T-helper 2 cell treated with Interferon-gamma antibody and Interleukin-4, amounts not matched to agents 5 μg/mL and 100 μg/mL, for 36 hours (primary cell): ENCODE measurements around the gene PRDM16.

Experiments
- DNase-seq: peaks from one replicate; pipeline ENCODE4 v3.0.0; 2021; ENCODE audit warnings: low spot score
- H3K27ac Mint-ChIP-seq: one replicate; pipeline ENCODE4 v1.8.0; 2021; ENCODE audit warnings: mild to moderate bottlenecking, mixed read lengths
- H3K27me3 Mint-ChIP-seq: one replicate; pipeline ENCODE4 v1.8.0; 2021; ENCODE audit warnings: low read depth, mixed read lengths
- H3K36me3 Mint-ChIP-seq: one replicate; pipeline ENCODE4 v1.8.0; 2021; ENCODE audit warnings: low read depth, mixed read lengths
- H3K4me1 Mint-ChIP-seq: one replicate; pipeline ENCODE4 v1.8.0; 2021; ENCODE audit warnings: low read depth, mixed read lengths
- H3K4me3 Mint-ChIP-seq: one replicate; pipeline ENCODE4 v1.8.0; 2022; ENCODE audit warnings: mild to moderate bottlenecking, moderate library complexity, mixed read lengths
- H3K9me3 Mint-ChIP-seq: one replicate; pipeline ENCODE4 v1.8.0; 2021; ENCODE audit warnings: mixed read lengths

The PRDM16 gene

GRCh38 chr1:3255680-3256079, 186.7 kb downstream of the PRDM16 start:
- peaks cover 4% of the 10 kb centered on the region for H3K9me3 Mint-ChIP-seq
- no peaks in the 10 kb centered on the region for H3K27me3 Mint-ChIP-seq
- H3K27ac Mint-ChIP-seq: no peak overlapping the region
- no peak for DNase-seq
- H3K36me3 Mint-ChIP-seq: no peaks in the 10 kb centered on the region
- no peak overlapping the region for H3K4me3 Mint-ChIP-seq
- no peaks in the 10 kb centered on the region for H3K4me1 Mint-ChIP-seq

DNA sequence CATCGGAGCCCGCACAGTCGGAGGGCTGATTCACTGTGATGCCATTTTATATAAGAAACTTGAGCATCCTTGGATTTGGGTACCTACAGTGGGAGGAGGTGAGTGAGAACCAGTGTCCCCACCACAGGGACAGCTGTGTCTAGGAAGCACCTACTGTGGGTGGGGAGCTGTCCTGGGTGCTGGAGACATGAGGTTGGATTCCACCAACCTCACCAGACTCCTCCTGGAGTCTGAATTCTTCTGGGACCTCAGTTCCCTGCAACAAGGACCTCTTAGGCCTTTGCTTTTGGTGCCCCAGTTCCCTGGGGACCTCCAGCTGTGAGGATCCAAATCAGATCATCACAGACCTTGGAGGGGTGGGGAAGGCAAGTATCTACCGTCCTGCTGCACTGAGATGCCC, 188.8 kb downstream of the PRDM16 start:
- Mint-ChIP-seq H3K4me1 (no peaks in the 10 kb centered on the region), H3K9me3 (peaks cover 5% of the 10 kb centered on the region), H3K27ac (no peak overlapping the region), H3K36me3 (no peaks in the 10 kb centered on the region), H3K27me3 (no peaks in the 10 kb centered on the region), H3K4me3 (no peak overlapping the region)
- DNase-seq: no peak

GRCh38 chr1:3258386-3259003, 189.5 kb downstream of the PRDM16 start:
- DNase-seq: no peak
- Mint-ChIP-seq H3K27me3 (no peaks in the 10 kb centered on the region), H3K4me1 (no peaks in the 10 kb centered on the region), H3K36me3 (no peaks in the 10 kb centered on the region), H3K4me3 (no peak overlapping the region), H3K9me3 (peaks cover 5% of the 10 kb centered on the region), H3K27ac (no peak overlapping the region)

GRCh38 chr1:3259020-3259419, 190.0 kb downstream of the PRDM16 start:
- Mint-ChIP-seq H3K36me3 (no peaks in the 10 kb centered on the region), H3K4me3 (no peak overlapping the region), H3K27me3 (no peaks in the 10 kb centered on the region), H3K9me3 (peaks cover 5% of the 10 kb centered on the region), H3K4me1 (no peaks in the 10 kb centered on the region), H3K27ac (no peak overlapping the region)
- DNase-seq: no peak

DNA sequence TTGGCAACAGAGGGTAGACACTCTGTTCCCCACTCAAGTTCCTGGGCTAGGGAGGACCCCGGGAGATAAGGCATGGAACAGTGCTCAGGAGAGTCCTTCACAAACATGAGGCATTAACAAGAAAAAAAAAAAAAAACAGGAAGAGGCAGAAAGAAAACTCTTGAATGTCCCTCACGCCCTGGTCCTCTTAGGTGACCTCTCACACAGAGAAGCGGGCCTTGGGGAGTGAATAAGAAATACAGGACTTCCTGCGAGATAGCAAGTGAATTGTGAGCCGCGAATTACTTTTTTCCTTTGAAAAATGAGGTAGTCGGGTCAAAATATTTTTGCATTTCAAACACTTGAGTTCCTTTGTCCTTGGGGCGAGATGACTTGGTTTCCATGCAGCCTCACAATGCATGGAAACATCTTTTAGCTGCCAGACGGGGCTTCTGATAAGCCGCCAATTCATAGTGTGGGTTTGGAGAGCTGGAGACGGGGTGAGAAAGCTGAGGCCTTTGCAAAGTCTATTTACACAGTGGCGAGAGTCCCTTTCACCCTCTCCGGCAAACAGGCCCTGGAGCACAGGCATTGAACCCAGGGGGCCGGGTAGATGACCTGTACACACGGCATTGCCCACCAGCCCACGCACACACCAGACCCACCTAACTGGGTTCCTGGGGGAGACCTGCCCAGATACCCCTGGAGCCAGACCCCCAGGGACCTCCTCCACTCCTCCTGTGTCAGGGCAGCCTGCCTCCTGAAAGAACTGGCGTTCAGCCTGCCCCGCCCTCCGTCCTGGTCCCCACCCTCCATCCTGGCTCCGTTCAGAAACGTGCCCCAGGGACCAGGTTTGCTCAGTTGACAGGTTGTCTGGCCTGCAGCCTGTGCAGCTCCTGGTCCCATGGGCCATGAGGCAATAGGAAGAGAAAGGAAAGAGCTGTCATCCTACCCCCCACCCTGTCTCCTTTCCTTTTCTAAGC, 192.3 kb downstream of the PRDM16 start:
- Mint-ChIP-seq H3K27me3 (no peaks in the 10 kb centered on the region), H3K36me3 (no peaks in the 10 kb centered on the region), H3K4me3 (no peak overlapping the region)

DNA sequence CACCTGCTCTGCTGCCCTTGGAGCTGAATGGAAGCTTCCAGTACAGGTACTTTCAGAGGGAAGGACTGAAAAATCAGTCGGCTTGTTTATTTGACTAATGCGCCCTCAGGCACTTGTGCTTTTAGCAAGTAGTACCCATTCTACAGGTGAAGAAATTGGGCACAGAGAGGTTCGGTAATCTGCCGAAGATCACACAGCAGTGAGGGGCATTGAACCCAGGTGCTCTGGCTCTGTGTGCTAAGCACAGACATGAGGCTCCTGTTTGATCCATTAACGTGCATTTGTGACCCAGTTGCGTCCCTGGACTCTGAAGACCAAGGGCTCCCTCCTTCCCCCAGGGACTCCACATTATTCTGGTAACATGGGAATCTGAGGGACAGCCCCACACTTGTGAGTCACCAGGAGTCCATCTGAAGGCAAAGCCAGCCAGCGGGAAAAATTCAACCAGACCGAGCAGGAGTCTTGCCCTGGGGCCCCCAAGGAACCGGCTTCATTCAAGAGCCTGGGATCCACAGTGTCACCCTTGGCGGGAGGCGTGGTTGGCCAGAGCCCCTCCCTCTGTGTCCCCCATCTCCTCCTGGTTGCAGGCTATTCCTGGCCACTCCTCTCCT, 193.1 kb downstream of the PRDM16 start:
- Mint-ChIP-seq H3K27ac (no peak overlapping the region), H3K27me3 (no peaks in the 10 kb centered on the region), H3K36me3 (no peaks in the 10 kb centered on the region), H3K4me3 (no peak overlapping the region), H3K4me1 (no peaks in the 10 kb centered on the region), H3K9me3 (peaks cover 5% of the 10 kb centered on the region)
- DNase-seq: no peak

More for the DNA sequence above, 192.3 kb downstream of the PRDM16 start:
- H3K9me3 Mint-ChIP-seq: peaks cover 5% of the 10 kb centered on the region
- DNase-seq: no peak
- H3K27ac Mint-ChIP-seq: no peak overlapping the region
- no peaks in the 10 kb centered on the region for H3K4me1 Mint-ChIP-seq

DNA sequence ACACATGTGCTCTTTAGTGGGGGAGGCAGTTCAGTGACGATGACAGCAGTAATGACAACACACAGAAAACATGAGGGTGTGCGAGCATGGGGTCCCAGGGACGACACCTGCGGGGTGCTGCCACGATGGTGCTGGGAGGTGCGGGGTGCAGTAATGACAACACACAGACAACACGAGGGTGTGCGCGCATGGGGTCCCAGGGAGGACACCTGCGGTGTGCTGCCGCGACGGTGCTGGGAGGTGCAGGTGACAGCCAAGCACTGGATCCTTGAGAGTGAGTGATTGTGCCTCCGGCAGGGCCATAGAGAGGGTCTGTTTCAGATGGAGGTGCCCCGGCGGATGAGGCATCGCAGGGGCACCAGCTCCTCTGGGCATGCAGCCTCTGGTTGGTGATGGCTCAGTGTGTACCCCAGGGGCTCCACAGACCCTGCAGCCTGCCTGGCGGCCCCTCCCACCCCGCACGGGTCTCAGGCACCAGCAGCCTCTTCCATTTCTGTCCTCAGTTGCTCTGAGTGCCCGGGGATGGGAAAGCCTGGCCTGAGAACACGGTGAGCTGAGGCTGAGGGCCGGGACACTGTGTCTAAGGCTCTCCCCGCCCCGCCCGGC, 193.8 kb downstream of the PRDM16 start:
- H3K9me3 Mint-ChIP-seq: peaks cover 5% of the 10 kb centered on the region
- no peaks in the 10 kb centered on the region for H3K27me3 Mint-ChIP-seq
- DNase-seq: no peak
- H3K36me3 Mint-ChIP-seq: no peaks in the 10 kb centered on the region
- H3K27ac Mint-ChIP-seq: no peak overlapping the region
- H3K4me1 Mint-ChIP-seq: no peaks in the 10 kb centered on the region
- no peak overlapping the region for H3K4me3 Mint-ChIP-seq

DNA sequence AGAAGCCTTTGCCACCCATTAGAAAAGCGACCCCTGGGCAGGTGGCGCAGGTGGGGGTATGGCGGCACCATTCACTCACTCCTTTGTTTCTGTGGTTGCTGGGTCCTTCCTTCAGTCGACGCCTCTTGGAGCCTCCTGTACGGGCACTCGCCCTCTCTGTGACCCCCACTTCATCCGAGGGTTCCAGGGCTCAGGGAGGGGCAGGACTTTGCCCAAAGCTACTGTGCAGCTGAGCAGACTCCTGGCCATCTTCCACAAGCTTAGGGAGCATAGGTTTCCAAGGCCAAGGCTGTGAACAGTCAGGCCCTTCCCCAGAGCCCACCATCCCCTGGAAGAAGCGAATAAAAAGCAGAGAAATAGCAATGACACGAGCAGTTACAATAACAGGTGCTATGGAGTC, 194.8 kb downstream of the PRDM16 start:
- DNase-seq: no peak
- Mint-ChIP-seq H3K27me3 (no peaks in the 10 kb centered on the region), H3K4me3 (no peak overlapping the region), H3K36me3 (no peaks in the 10 kb centered on the region), H3K4me1 (no peaks in the 10 kb centered on the region), H3K9me3 (peaks cover 5% of the 10 kb centered on the region), H3K27ac (no peak overlapping the region)

- H3K36me3 Mint-ChIP-seq: no peaks in the 10 kb centered on the region
- no peak for DNase-seq
- no peak overlapping the region for H3K27ac Mint-ChIP-seq
- H3K4me1 Mint-ChIP-seq: no peaks in the 10 kb centered on the region
- H3K9me3 Mint-ChIP-seq: peaks cover 5% of the 10 kb centered on the region
- no peaks in the 10 kb centered on the region for H3K27me3 Mint-ChIP-seq
- no peak overlapping the region for H3K4me3 Mint-ChIP-seq
Observed at GRCh38 chr1:3264456-3264855, 195.5 kb downstream of the PRDM16 start.

GRCh38 chr1:3265835-3266805, 197.1 kb downstream of the PRDM16 start:
- no peaks in the 10 kb centered on the region for H3K36me3 Mint-ChIP-seq
- no peak for DNase-seq

GRCh38 chr1:3266870-3267549, 198.0 kb downstream of the PRDM16 start:
- DNase-seq: no peak
- no peak overlapping the region for H3K27ac Mint-ChIP-seq
- no peak overlapping the region for H3K4me3 Mint-ChIP-seq
- H3K36me3 Mint-ChIP-seq: no peaks in the 10 kb centered on the region
- H3K9me3 Mint-ChIP-seq: no peaks in the 10 kb centered on the region
- H3K4me1 Mint-ChIP-seq: no peaks in the 10 kb centered on the region
- H3K27me3 Mint-ChIP-seq: no peaks in the 10 kb centered on the region

More at GRCh38 chr1:3265835-3266805, 197.1 kb downstream of the PRDM16 start:
- Mint-ChIP-seq H3K9me3 (no peaks in the 10 kb centered on the region), H3K4me3 (no peak overlapping the region), H3K27me3 (no peaks in the 10 kb centered on the region), H3K27ac (no peak overlapping the region), H3K4me1 (no peaks in the 10 kb centered on the region)

DNA sequence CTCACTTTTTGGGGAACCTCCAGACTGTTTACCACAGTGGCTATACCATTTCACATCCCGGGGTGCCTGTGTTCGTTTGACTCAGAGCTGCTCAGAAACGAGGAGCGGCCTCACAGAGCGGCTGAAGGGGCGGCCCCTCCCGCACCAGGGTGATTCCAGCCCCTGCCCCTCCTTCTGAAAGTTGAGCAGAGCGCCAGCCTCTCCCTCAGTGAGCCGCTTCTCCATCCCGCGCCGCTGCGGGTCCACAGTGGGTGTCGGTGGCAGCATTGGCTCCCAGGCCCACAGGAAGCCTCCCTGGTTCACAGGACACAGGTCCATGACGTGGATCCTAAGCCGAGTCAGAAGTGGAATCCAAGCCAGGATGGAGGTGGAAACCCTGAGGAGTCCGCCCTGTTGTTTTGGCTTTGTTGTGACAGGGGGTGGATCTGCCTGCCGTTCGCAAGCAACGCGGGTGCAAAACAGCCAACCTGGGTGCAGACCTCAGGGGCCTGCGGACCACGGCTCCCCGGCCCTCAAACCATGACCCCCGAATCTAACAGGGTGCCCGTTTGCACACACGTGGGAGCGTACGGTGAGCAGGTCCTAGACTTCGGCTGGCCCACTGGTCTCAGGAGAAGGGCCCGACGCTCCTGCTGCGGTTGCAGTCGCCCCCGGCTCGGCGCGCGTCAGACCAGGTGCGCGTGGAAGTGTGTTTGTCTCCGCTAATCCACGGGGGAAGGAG, 198.7 kb downstream of the PRDM16 start:
- DNase-seq: no peak
- Mint-ChIP-seq H3K4me1 (no peaks in the 10 kb centered on the region), H3K27me3 (no peaks in the 10 kb centered on the region), H3K36me3 (no peaks in the 10 kb centered on the region), H3K27ac (no peak overlapping the region), H3K9me3 (no peaks in the 10 kb centered on the region), H3K4me3 (no peak overlapping the region)
